GM20431 (cell line): ENCODE results near the gene ANKRD29.

Experiments used
- in situ Hi-C: fragments of 300-500 bp; cut with MseI, MboI; formaldehyde crosslinking; loops from one replicate; pipeline ENCODE4 v1.15.0; 2020; ENCODE audit warnings: low sequenced_read_pairs; ENCODE audit not compliant: unreplicated experiment

Gene ANKRD29

GRCh38 chr18:23689031-23689615, 26.4 kb upstream of the ANKRD29 start, which contains the start of gene LAMA3:
Gene LAMA3, plus strand, starts transcription at chr18:23689453. Its CDS starts 231 bp downstream, at chr18:23689684.
- in situ Hi-C loops: no loop called here

- in situ Hi-C loops: no loop called here
Observed at GRCh38 chr18:23688528-23688927, 25.8 kb upstream of the ANKRD29 start.

GRCh38 chr18:23684515-23685197, 21.9 kb upstream of the ANKRD29 start:
- in situ Hi-C loops: no loop called here

- in situ Hi-C loops: no loop called here
Observed at GRCh38 chr18:23683671-23684070, 21.0 kb upstream of the ANKRD29 start.

- in situ Hi-C loops: no loop called here
Observed at GRCh38 chr18:23683155-23683554, 20.4 kb upstream of the ANKRD29 start.

- in situ Hi-C loops: no loop called here
Observed at GRCh38 chr18:23682472-23682871, 19.8 kb upstream of the ANKRD29 start.

- in situ Hi-C loops: no loop called here
Observed at GRCh38 chr18:23682045-23682444, 19.3 kb upstream of the ANKRD29 start.

GRCh38 chr18:23675896-23676295, 13.2 kb upstream of the ANKRD29 start:
- in situ Hi-C loops: no loop called here

- in situ Hi-C loops: no loop called here
Observed at GRCh38 chr18:23675236-23675635, 12.5 kb upstream of the ANKRD29 start.

- in situ Hi-C loops: no loop called here
Observed at GRCh38 chr18:23673725-23674124, 11.0 kb upstream of the ANKRD29 start.

- in situ Hi-C loops: no loop called here
Observed at GRCh38 chr18:23671564-23671963, 8.9 kb upstream of the ANKRD29 start.

GRCh38 chr18:23669804-23670405, 7.2 kb upstream of the ANKRD29 start:
- in situ Hi-C loops: no loop called here

- in situ Hi-C loops: no loop called here
Observed at GRCh38 chr18:23669202-23669766, 6.6 kb upstream of the ANKRD29 start.

- in situ Hi-C loops: no loop called here
Observed at GRCh38 chr18:23668731-23669130, 6.0 kb upstream of the ANKRD29 start.

GRCh38 chr18:23667114-23667513, 4.4 kb upstream of the ANKRD29 start:
- in situ Hi-C loops: no loop called here

- in situ Hi-C loops: no loop called here
Observed at GRCh38 chr18:23664674-23665073, 2.0 kb upstream of the ANKRD29 start.

GRCh38 chr18:23661735-23662308, 889 bp downstream of the ANKRD29 start:
- in situ Hi-C loops: no loop called here

- in situ Hi-C loops: no loop called here
Observed at GRCh38 chr18:23658285-23658684, 4.4 kb downstream of the ANKRD29 start.

GRCh38 chr18:23652232-23652631, 10.5 kb downstream of the ANKRD29 start:
- in situ Hi-C loops: no loop called here

GRCh38 chr18:23650968-23651927, 11.5 kb downstream of the ANKRD29 start:
- in situ Hi-C loops: no loop called here
